MM.1S (cell line): ENCODE data around the gene INTS2.

Experiments
- DNase-seq: peaks from one replicate; pipeline ENCODE4 v3.0.0-alpha.2; 2015
- H2AFZ ChIP-seq: fragments of 300-600 bp; sonication (generic); 2 replicates; pipeline ENCODE4 v1.6.0; 2016; ENCODE audit warnings: antibody characterized with exemption, low read length
- H3F3A ChIP-seq: fragments of 300-600 bp; sonication (generic); 2 replicates; pipeline ENCODE4 v1.6.1; 2016; ENCODE audit warnings: mild to moderate bottlenecking, antibody characterized with exemption, low read length, moderate library complexity, mixed read lengths; ENCODE audit not compliant: insufficient read depth
- H3K27ac ChIP-seq: fragments of 300-600 bp; sonication (generic); 2 replicates; pipeline ENCODE4 v1.5.1; 2016; ENCODE audit warnings: mild to moderate bottlenecking, low read length
- H3K27me3 ChIP-seq: fragments of 300-600 bp; sonication (generic); replicated peaks from 2 replicates; pipeline ENCODE4 v1.6.0; 2016; ENCODE audit warnings: low read length; ENCODE audit not compliant: insufficient read depth
- H3K36me3 ChIP-seq: fragments of 300-600 bp; sonication (generic); replicated peaks from 2 replicates; pipeline ENCODE4 v1.6.1; 2016; ENCODE audit warnings: mild to moderate bottlenecking, low read length, mixed read lengths; ENCODE audit not compliant: insufficient read depth
- H3K4me1 ChIP-seq: fragments of 300-600 bp; sonication (generic); 2 replicates; pipeline ENCODE4 v1.6.1; 2016; ENCODE audit warnings: low read length, mixed read lengths
- H3K4me2 ChIP-seq: fragments of 300-600 bp; sonication (generic); 2 replicates; pipeline ENCODE4 v1.6.0; 2016; ENCODE audit warnings: low read depth, low read length
- H3K4me3 ChIP-seq: fragments of 300-600 bp; sonication (generic); 2 replicates; pipeline ENCODE4 v1.5.1; 2016; ENCODE audit warnings: low read length, mixed read lengths
- H3K79me2 ChIP-seq: fragments of 300-600 bp; sonication (generic); 2 replicates; pipeline ENCODE4 v1.6.1; 2016; ENCODE audit warnings: mixed run types, low read length, mixed read lengths
- H3K9ac ChIP-seq: fragments of 300-600 bp; sonication (generic); 2 replicates; pipeline ENCODE4 v1.6.1; 2016; ENCODE audit warnings: low read length, mixed read lengths
- H3K9me2 ChIP-seq: fragments of 300-600 bp; sonication (generic); replicated peaks from 2 replicates; pipeline ENCODE4 v1.6.1; 2016; ENCODE audit warnings: mild to moderate bottlenecking, low read length, mixed read lengths; ENCODE audit not compliant: insufficient read depth
- H3K9me3 ChIP-seq: fragments of 300-600 bp; sonication (generic); replicated peaks from 2 replicates; pipeline ENCODE4 v1.6.1; 2016; ENCODE audit warnings: mild to moderate bottlenecking, low read length, mixed read lengths; ENCODE audit not compliant: insufficient read depth
- H4K20me1 ChIP-seq: fragments of 300-600 bp; sonication (generic); 2 replicates; pipeline ENCODE4 v1.6.1; 2016; ENCODE audit warnings: mild to moderate bottlenecking, low read length, moderate library complexity, mixed read lengths; ENCODE audit not compliant: insufficient read depth
- EZH2 ChIP-seq: fragments of 300-600 bp; sonication (generic); optimal IDR thresholded peaks from 2 replicates; pipeline ENCODE3; 2017; ENCODE audit warnings: low read depth, mild to moderate bottlenecking, antibody characterized with exemption, low read length, mixed read lengths
- EZH2phosphoT487 ChIP-seq: fragments of 300-600 bp; sonication (generic); IDR thresholded peaks from 2 replicates; pipeline ENCODE4 v1.6.1; 2018; ENCODE audit warnings: antibody characterized with exemption, low read length
- TF ChIP-seq, protein P1 (sequence below): fragments of 300-600 bp; sonication (generic); IDR thresholded peaks from 2 replicates; pipeline ENCODE4 v1.5.1; 2016; ENCODE audit warnings: antibody characterized with exemption, low read length, mixed read lengths

Gene INTS2

DNA sequence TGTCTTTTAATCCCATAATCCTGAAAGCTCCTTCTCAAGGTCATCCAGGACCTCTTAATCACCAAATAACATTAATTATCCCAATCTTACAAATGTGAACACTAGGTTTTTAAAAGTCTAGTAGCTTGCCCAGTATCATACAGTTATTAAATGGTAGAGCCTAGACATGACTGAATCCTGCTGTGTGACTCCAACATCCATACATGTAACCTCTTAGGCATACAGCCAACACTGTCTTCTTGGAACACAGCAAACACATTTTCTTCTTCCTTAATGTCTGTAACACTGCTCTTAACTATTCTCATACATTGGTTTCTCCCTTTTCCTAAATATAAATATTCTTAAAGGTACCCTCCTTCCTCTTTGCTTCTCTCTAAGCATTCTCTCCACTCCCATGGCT is 78.1 kb downstream of the INTS2 start:
- Histone ChIP-seq H3K36me3 (peaks cover 5% of the 10 kb centered on the region; the same call in 1 of the 2 replicates), H4K20me1 (no peaks in the 10 kb centered on the region; the same call in 1 of the 2 replicates), H2AFZ (no peak overlapping the region), H3K9ac (no peak overlapping the region), H3K4me2 (no peak overlapping the region), H3K27me3 (no peaks in the 10 kb centered on the region), H3K4me1 (no peaks in the 10 kb centered on the region), H3K9me3 (no peaks in the 10 kb centered on the region), H3K79me2 (peaks cover 10% of the 10 kb centered on the region; the same call in 1 of the 2 replicates), H3F3A (no peaks in the 10 kb centered on the region), H3K9me2 (no peaks in the 10 kb centered on the region), H3K4me3 (no peak overlapping the region), H3K27ac (no peak overlapping the region)
- DNase-seq: no peak
- TF ChIP-seq, protein P1, sequence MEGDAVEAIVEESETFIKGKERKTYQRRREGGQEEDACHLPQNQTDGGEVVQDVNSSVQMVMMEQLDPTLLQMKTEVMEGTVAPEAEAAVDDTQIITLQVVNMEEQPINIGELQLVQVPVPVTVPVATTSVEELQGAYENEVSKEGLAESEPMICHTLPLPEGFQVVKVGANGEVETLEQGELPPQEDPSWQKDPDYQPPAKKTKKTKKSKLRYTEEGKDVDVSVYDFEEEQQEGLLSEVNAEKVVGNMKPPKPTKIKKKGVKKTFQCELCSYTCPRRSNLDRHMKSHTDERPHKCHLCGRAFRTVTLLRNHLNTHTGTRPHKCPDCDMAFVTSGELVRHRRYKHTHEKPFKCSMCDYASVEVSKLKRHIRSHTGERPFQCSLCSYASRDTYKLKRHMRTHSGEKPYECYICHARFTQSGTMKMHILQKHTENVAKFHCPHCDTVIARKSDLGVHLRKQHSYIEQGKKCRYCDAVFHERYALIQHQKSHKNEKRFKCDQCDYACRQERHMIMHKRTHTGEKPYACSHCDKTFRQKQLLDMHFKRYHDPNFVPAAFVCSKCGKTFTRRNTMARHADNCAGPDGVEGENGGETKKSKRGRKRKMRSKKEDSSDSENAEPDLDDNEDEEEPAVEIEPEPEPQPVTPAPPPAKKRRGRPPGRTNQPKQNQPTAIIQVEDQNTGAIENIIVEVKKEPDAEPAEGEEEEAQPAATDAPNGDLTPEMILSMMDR: no peak
- TF ChIP-seq EZH2phosphoT487 (no peak), EZH2 (no peak)

DNA sequence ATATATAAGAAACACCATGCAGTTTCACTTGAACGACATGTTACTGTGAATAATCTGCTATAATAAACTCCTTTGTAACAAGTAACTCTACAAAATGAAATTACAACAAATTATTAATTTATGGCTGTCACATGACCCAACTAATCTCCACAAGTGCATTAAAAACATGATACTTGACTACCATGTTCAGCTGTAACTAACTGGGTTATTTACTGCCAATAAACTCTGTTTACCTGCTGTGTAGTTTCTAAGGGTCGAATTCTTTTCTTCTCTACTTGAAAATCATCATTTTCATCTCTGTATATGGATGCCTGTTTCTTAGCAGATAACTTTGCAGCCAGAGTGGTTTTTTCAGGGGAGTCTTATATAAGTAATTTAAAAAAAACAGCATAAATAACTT is 78.9 kb downstream of the INTS2 start:
- no peak overlapping the region for H3K9ac ChIP-seq
- no peaks in the 10 kb centered on the region for H3K9me2 ChIP-seq
- no peaks in the 10 kb centered on the region for H3K9me3 ChIP-seq
- no peaks in the 10 kb centered on the region for H3K27me3 ChIP-seq
- H4K20me1 ChIP-seq: no peaks in the 10 kb centered on the region; the same call in 1 of the 2 replicates
- H3F3A ChIP-seq: no peaks in the 10 kb centered on the region
- H3K79me2 ChIP-seq: peaks cover 6% of the 10 kb centered on the region; the same call in 1 of the 2 replicates
- H2AFZ ChIP-seq: no peak overlapping the region
- TF ChIP-seq EZH2 (no peak), EZH2phosphoT487 (no peak)
- TF ChIP-seq, protein P1: no peak
- no peak overlapping the region for H3K27ac ChIP-seq
- no peak overlapping the region for H3K4me2 ChIP-seq
- H3K36me3 ChIP-seq: peaks cover 5% of the 10 kb centered on the region; the same call in 1 of the 2 replicates
- DNase-seq: no peak
- no peak overlapping the region for H3K4me3 ChIP-seq
- no peaks in the 10 kb centered on the region for H3K4me1 ChIP-seq

DNA sequence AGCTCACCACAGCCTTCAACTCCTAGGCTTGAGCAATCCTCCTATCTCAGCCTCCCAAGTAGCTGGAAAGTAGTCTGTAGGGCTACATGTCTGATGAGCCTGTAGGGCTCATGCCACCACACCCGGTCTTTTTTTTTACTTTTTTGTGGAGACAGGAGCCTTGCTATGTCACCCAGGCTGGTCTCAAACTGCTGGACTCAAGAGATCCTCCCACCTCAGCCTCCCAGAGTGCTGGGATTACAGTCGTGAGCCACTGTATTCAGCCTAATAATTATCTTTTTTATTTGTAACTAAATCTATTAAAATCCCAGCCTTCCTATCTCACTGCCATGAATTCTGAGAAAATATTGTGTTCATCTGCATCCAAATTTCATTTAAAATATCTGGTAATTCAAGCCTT is 79.5 kb downstream of the INTS2 start:
- Histone ChIP-seq H3K9ac (no peak overlapping the region), H2AFZ (no peak overlapping the region), H3K4me2 (no peak overlapping the region), H3F3A (no peaks in the 10 kb centered on the region), H3K4me3 (no peak overlapping the region), H3K79me2 (no peaks in the 10 kb centered on the region), H3K36me3 (peaks cover 5% of the 10 kb centered on the region; the same call in 1 of the 2 replicates), H3K27me3 (no peaks in the 10 kb centered on the region), H3K9me3 (no peaks in the 10 kb centered on the region), H3K9me2 (no peaks in the 10 kb centered on the region), H3K4me1 (no peaks in the 10 kb centered on the region), H4K20me1 (no peaks in the 10 kb centered on the region; the same call in 1 of the 2 replicates), H3K27ac (no peak overlapping the region)
- DNase-seq: no peak
- TF ChIP-seq EZH2phosphoT487 (no peak), EZH2 (no peak)
- TF ChIP-seq, protein P1: no peak
